ENCODE results near the gene TRABD2B.

TRABD2B gene

GRCh38 chr1:47898133-47898845 lies 98.9 kb downstream of the TRABD2B start:
- TF ChIP-seq ZNF274 (IDR thresholded peaks at IDR 0.05; ENCODE audit: low read depth, low read length) = no peak
- no peak overlapping the region for H3K4me3 ChIP-seq (ENCODE audit: low read length)

DNA sequence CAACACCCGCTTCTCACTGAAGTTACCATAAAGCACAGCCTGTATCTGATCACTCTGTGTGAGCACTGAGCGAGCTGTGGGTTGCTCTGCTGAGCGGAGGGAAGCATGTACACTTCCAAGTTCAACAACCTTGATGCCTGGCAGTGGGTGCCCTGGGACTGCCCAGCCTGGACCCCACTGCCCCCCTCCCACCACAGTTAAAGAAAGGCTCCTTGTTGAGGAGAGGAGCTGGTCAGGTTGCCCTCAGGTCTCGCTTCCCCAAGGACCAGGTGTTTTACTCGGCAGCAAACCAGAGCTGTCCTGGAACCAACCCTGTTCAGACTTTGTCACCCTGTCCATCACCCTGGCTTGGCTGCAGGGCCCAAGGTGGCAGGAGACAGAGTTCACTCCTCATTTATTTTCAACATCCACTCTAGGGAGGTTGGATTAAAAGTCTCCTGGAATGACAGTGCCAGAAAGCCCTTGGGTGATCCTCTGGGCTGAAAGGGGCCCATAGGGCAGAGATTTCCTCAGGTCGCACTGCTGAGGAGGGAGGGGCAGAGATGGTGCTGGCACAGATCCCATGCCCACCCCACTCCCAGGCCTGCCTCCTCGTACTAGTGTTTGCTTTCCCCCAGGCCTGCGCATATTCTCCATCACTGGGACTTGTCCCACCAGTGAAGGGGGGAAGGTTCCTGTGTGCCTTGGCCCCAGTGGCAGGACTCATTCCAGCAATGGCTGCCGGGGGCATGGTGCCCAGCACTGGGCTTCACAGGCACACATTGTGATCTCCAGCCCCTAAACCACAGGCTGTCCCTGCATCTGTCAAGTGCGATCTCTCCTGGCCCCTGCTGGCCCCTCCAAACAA lies 101.7 kb downstream of the TRABD2B start:
- no peak for TF ChIP-seq ZNF274 (IDR thresholded peaks at IDR 0.05; ENCODE audit: low read depth, low read length)
- H3K4me3 ChIP-seq (ENCODE audit: low read length) = no peak overlapping the region

- no peak for TF ChIP-seq ZNF274 (IDR thresholded peaks at IDR 0.05; ENCODE audit: low read depth, low read length)
- H3K4me3 ChIP-seq (ENCODE audit: low read length) = no peak overlapping the region
Observed at GRCh38 chr1:47894410-47895278, 102.5 kb downstream of the TRABD2B start.

- H3K4me3 ChIP-seq (ENCODE audit: low read length) = no peak overlapping the region
- TF ChIP-seq ZNF274 (IDR thresholded peaks at IDR 0.05; ENCODE audit: low read depth, low read length) = no peak
Observed at GRCh38 chr1:47893412-47893811, 103.8 kb downstream of the TRABD2B start.

DNA sequence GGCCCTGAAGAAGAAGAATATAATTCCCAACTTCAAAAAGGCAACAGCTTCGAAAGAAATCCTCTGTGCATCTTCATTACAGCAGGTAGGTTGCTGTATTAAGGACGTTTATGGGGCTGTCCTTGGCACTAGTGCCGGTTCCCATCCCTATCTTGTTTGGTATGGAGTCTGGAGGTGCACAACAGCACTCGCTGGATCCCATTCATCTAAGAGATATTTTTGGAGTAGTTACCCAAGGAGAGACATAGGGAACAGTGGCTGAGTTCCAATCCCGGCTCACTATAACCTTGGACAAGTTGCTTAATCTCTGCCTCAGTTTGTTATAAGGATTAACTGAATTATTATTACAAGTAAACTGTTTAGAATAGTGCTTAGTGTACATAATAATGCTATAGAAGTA lies 106.4 kb downstream of the TRABD2B start:
- TF ChIP-seq ZNF274 (IDR thresholded peaks at IDR 0.05; ENCODE audit: low read depth, low read length) = no peak
- H3K4me3 ChIP-seq (ENCODE audit: low read length) = no peak overlapping the region

GRCh38 chr1:47888294-47888629 lies 108.9 kb downstream of the TRABD2B start:
- no peak overlapping the region for H3K4me3 ChIP-seq (ENCODE audit: low read length)
- no peak for TF ChIP-seq ZNF274 (IDR thresholded peaks at IDR 0.05; ENCODE audit: low read depth, low read length)

- H3K4me3 ChIP-seq (ENCODE audit: low read length) = no peak overlapping the region
- TF ChIP-seq ZNF274 (IDR thresholded peaks at IDR 0.05; ENCODE audit: low read depth, low read length) = no peak
Observed at GRCh38 chr1:47887475-47888293, 109.5 kb downstream of the TRABD2B start.

DNA sequence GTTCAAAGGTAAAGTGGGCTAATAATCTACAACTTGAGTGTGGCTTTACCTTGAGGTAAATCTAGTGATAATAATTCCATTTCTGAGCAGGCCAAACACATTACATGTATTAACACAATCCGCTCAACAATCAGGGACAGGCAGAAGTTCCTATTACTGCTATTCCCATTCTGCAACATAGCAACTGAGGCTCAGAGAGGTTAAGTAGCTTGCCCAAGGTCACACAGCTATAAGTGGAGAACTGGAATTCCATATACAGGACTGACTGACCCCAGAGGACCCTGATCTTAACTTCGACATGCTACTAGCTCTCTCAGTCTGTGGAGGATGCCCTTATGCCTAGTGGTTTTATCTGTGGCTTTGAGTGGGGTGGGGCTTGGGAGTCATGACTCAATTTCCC lies 110.1 kb downstream of the TRABD2B start:
- no peak overlapping the region for H3K4me3 ChIP-seq (ENCODE audit: low read length)
- TF ChIP-seq ZNF274 (IDR thresholded peaks at IDR 0.05; ENCODE audit: low read depth, low read length) = no peak

DNA sequence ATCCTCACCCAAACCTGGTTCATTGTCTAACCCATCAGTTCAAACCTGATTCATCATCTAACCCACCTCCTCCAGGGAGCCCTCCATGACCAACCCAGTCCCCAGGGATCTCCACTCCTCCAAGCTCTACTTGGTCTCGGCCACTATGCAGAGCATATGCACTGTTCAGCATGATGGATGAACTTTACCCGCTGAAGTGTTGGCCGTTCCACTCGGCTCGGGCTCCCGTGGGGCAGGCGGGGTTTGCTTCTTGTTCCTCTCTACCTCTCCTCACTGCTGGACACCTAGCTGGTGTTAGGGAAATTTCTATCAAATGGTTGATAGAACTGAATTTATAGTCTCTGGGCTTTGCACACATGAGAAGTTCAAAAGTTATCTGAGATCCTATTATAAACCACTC lies 111.0 kb downstream of the TRABD2B start:
- H3K4me3 ChIP-seq (ENCODE audit: low read length) = no peak overlapping the region
- TF ChIP-seq ZNF274 (IDR thresholded peaks at IDR 0.05; ENCODE audit: low read depth, low read length) = no peak

- no peak overlapping the region for H3K4me3 ChIP-seq (ENCODE audit: low read length)
- no peak for TF ChIP-seq ZNF274 (IDR thresholded peaks at IDR 0.05; ENCODE audit: low read depth, low read length)
Observed at GRCh38 chr1:47885062-47885830, 111.9 kb downstream of the TRABD2B start.

- TF ChIP-seq ZNF274 (IDR thresholded peaks at IDR 0.05; ENCODE audit: low read depth, low read length) = no peak
Observed at GRCh38 chr1:47883963-47884362, 113.2 kb downstream of the TRABD2B start.

DNA sequence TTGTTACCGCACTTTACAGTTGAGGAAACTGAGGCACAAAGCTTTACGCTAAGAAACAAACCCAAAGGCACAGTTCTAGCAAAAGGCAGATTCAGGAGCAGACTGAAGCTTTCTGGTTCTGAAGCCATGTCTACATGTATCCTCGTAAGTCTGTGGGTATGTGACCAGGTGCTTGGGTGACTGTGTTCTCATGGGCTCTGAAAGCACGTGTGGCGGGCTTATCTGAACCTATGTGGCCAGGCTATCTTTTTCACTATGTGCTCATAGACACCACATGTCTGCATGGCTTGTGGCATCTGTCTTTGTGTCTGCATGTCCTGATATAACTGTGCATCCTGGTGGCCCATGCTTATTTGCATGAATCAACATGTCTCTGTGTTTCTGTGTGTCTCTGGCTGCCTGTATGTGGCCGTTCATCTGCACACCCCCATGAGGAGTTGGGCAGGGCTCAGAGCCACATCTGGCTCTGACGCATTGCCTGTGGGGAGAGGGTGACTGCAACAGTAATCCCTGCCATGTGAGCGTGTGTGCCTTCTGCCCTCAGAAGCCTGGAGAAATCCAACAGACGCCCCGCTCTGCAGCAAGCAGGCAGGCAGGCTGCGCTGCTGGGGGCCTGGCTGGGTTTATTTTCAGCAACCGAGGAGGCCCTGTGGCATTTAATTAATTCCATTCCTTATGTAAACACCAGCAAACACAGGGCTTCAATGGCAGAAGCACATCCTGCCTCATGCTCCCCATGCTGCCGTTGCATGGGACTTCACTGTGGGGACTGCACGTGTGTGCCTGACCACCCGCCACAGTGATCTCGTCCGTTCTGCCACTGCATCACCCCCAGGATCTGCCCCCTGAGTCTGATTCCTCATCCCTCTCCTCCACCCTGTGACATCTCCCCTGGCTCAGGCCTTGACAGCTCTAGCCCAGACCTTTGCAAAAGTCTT lies 115.4 kb downstream of the TRABD2B start:
- no peak overlapping the region for H3K4me3 ChIP-seq (ENCODE audit: low read length)
- TF ChIP-seq ZNF274 (IDR thresholded peaks at IDR 0.05; ENCODE audit: low read depth, low read length) = no peak

More at GRCh38 chr1:47883963-47884362, 113.2 kb downstream of the TRABD2B start:
- no peak overlapping the region for H3K4me3 ChIP-seq (ENCODE audit: low read length)
